Trophoblast cell (in vitro differentiated cells and primary cell): ENCODE results near the gene CAST. TPM values are rescaled to one million over a fixed set of nuclear protein-coding genes. Genes with fewer than 3 reads are reported as not detected.
A peak's percentile ranks its signal among the peaks of the same experiment; 100 is the strongest.

Experiments
- DNase-seq, 2 donors: peaks; one replicate each; pipeline ENCODE4 v3.0.0-alpha.2; 2016
- H2AFZ ChIP-seq: 2 replicates; pipeline ENCODE4 v1.6.1; 2013; ENCODE audit warnings: low read length, moderate library complexity, mild to moderate bottlenecking; ENCODE audit not compliant: insufficient read depth, poor library complexity
- H2AK5ac ChIP-seq: 2 replicates; pipeline ENCODE4 v1.6.1; 2013; ENCODE audit warnings: mild to moderate bottlenecking, low read length
- H2BK120ac ChIP-seq: 2 replicates; pipeline ENCODE4 v1.6.1; 2013; ENCODE audit warnings: low read length, mild to moderate bottlenecking, moderate library complexity; ENCODE audit not compliant: insufficient read depth, poor library complexity
- H2BK12ac ChIP-seq: 2 replicates; pipeline ENCODE4 v1.6.1; 2013; ENCODE audit warnings: mild to moderate bottlenecking, low read length, moderate library complexity
- H2BK5ac ChIP-seq: 2 replicates; pipeline ENCODE4 v1.6.1; 2013; ENCODE audit warnings: low read length, low read depth, moderate library complexity, mild to moderate bottlenecking; ENCODE audit not compliant: poor library complexity
- H3K14ac ChIP-seq: 2 replicates; pipeline ENCODE4 v1.6.1; 2013; ENCODE audit warnings: mild to moderate bottlenecking, low read length
- H3K18ac ChIP-seq: 2 replicates; pipeline ENCODE4 v1.6.1; 2013; ENCODE audit warnings: mild to moderate bottlenecking, low read length
- H3K23ac ChIP-seq: 2 replicates; pipeline ENCODE4 v1.6.1; 2013; ENCODE audit warnings: low read length
- H3K27ac ChIP-seq: 2 replicates; pipeline ENCODE4 v1.5.1; 2013; ENCODE audit warnings: low read depth, mild to moderate bottlenecking, inconsistent platforms, low read length, moderate library complexity
- H3K27me3 ChIP-seq: 2 replicates; pipeline ENCODE4 v1.6.1; 2013; ENCODE audit warnings: inconsistent platforms, mild to moderate bottlenecking, low read length, moderate library complexity; ENCODE audit not compliant: insufficient read depth
- H3K36me3 ChIP-seq, 2 experiments: 1 replicate in 1 of 2; 2 replicates in 1 of 2; pipeline ENCODE4 v1.6.1; 2013; ENCODE audit warnings: low read length in 2 of 2, mild to moderate bottlenecking in 2 of 2, moderate library complexity in 1 of 2; ENCODE audit not compliant: insufficient read depth in 2 of 2, control insufficient read depth in 1 of 2
- H3K4ac ChIP-seq: 2 replicates; pipeline ENCODE4 v1.6.1; 2013; ENCODE audit warnings: low read depth, mild to moderate bottlenecking, low read length, moderate library complexity
- H3K4me1 ChIP-seq, 2 experiments: 1 replicate in 1 of 2; 2 replicates in 1 of 2; pipeline ENCODE4 v1.6.1; 2013; ENCODE audit warnings: low read length in 2 of 2, mild to moderate bottlenecking in 2 of 2, moderate library complexity in 1 of 2; ENCODE audit not compliant: insufficient read depth in 2 of 2, control insufficient read depth in 1 of 2
- H3K4me2 ChIP-seq: 2 replicates; pipeline ENCODE4 v1.6.1; 2013; ENCODE audit warnings: inconsistent platforms, mild to moderate bottlenecking, low read length, moderate library complexity
- H3K4me3 ChIP-seq: 2 replicates; pipeline ENCODE4 v1.5.1; 2013; ENCODE audit warnings: mild to moderate bottlenecking, low read depth, low read length, inconsistent platforms
- H3K79me1 ChIP-seq: one replicate; pipeline ENCODE4 v1.6.1; 2013; ENCODE audit warnings: low read length
- H3K79me2 ChIP-seq: 2 replicates; pipeline ENCODE4 v1.6.1; 2013; ENCODE audit warnings: low read length, mild to moderate bottlenecking; ENCODE audit not compliant: control insufficient read depth, insufficient read depth, poor library complexity
- H3K9ac ChIP-seq: 2 replicates; pipeline ENCODE4 v1.6.1; 2013; ENCODE audit warnings: mild to moderate bottlenecking, low read length
- H3K9me3 ChIP-seq: 2 replicates; pipeline ENCODE4 v1.6.1; 2013; ENCODE audit warnings: low read depth, mild to moderate bottlenecking, control low read depth, inconsistent platforms, low read length; ENCODE audit not compliant: insufficient read depth
- H4K12ac ChIP-seq: 2 replicates; pipeline ENCODE4 v1.6.1; 2013; ENCODE audit warnings: low read depth, mild to moderate bottlenecking, low read length, moderate library complexity
- H4K8ac ChIP-seq: 2 replicates; pipeline ENCODE4 v1.6.1; 2013; ENCODE audit warnings: low read depth, mild to moderate bottlenecking, low read length, moderate library complexity
- H4K91ac ChIP-seq: one replicate; pipeline ENCODE4 v1.6.1; 2013; ENCODE audit warnings: low read depth, mild to moderate bottlenecking, low read length, moderate library complexity
- WGBS: extraction: QIAGEN DNeasy Blood & Tissue Kit; methylation state at CpG from one replicate; pipeline ENCODE4 v1.1.7; 2013; ENCODE audit warnings: missing lambda C conversion rate; ENCODE audit not compliant: insufficient read length, insufficient coverage; ENCODE audit errors: extremely low coverage; 5-methylcytosine and 5-hydroxymethylcytosine counted together
- polyA plus RNA-seq: library from polyadenylated mRNA; stranded (reverse); fragments of 200-250 nt; gene quantifications from 2 replicates; pipeline ENCODE4 v1.2.3, GENCODE V29; 2013

CAST gene, protein sequence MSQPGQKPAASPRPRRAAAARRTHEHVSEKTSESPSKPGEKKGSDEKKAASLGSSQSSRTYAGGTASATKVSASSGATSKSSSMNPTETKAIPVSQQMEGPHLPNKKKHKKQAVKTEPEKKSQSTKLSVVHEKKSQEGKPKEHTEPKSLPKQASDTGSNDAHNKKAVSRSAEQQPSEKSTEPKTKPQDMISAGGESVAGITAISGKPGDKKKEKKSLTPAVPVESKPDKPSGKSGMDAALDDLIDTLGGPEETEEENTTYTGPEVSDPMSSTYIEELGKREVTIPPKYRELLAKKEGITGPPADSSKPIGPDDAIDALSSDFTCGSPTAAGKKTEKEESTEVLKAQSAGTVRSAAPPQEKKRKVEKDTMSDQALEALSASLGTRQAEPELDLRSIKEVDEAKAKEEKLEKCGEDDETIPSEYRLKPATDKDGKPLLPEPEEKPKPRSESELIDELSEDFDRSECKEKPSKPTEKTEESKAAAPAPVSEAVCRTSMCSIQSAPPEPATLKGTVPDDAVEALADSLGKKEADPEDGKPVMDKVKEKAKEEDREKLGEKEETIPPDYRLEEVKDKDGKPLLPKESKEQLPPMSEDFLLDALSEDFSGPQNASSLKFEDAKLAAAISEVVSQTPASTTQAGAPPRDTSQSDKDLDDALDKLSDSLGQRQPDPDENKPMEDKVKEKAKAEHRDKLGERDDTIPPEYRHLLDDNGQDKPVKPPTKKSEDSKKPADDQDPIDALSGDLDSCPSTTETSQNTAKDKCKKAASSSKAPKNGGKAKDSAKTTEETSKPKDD
- polyA plus RNA-seq, result 174 and 186 TPM in 2 replicates

DNA sequence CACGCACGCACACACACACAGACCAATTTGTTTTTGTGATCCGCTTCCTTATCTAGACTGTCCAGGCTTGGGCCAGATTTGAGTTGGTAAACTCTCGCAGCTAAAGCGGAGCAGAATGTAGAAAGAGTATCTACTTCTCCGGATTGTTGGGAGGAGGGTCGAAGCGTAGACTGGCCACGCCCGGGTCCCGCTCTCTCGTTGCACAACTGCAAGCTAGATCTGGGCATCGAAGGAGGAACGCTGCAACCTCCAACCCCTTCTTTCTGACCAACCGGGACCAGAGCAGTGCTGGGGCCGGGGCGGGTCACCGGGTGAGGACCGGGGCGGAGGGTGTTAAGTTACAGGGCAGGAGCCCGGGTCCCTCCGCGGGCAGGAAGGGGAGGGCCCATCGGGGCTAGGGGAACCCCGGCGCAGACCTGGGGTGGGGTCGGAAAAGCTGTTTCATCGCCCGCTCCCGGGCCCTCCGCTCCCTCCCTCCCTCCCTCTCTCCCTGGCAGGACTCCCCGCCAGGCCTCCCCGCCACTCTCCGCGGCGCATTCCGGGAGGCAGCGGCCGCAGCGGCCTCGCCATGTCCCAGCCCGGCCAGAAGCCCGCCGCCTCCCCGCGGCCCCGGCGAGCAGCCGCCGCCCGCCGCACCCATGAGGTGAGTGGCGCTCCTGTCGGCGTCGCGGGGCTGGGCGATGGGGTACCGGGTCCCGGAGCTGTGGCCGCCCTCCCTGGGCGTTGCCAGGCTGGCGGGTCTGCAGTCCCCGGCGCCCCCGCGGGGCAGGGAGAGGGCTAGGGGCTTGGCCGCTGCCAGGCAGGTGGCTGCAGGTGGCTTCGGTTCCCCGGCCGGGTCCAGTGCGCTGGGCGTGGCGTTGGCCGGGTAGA is at the start of gene CAST:
Gene CAST, plus strand, starts transcription at position 522 of the 870 bp plus-strand sequence. Its CDS starts 47 bp downstream, at position 569.
- Histone ChIP-seq H3K18ac (peak within 1 kb of the TSS; percentile 91), H2AFZ (peak within 1 kb of the TSS; percentile 80), H3K27me3 (no peaks in the 10 kb centered on the region), H3K4me2 (peak within 1 kb of the TSS; percentile 57), H3K14ac (peak within 1 kb of the TSS; percentile 71), H2BK12ac (peak within 1 kb of the TSS; percentile 76), H3K79me1 (peaks cover 17% of the 10 kb centered on the region), H3K79me2 (peaks cover 4% of the 10 kb centered on the region), H3K4me1 (peaks cover 5 to 12% of the 10 kb centered on the region in 2 experiments), H3K27ac (peak within 1 kb of the TSS; percentile 86), H4K91ac (peak within 1 kb of the TSS; percentile 95), H3K9me3 (no peaks in the 10 kb centered on the region), H3K36me3 (no peaks in the 10 kb centered on the region), H4K8ac (peak within 1 kb of the TSS; percentile 77), H3K4ac (peak within 1 kb of the TSS; percentile 73), H2BK120ac (peak within 1 kb of the TSS; percentile 65), H2BK5ac (peak within 1 kb of the TSS; percentile 88), H3K4me3 (peak within 1 kb of the TSS; percentile 75), H4K12ac (peak within 1 kb of the TSS; percentile 54), H3K23ac (no peak within 1 kb of the TSS), H2AK5ac (peak within 1 kb of the TSS; percentile 60), H3K9ac (peak within 1 kb of the TSS; percentile 91)
- DNase-seq, result peak; percentile 86
- WGBS, result no CpG with 5 or more reads among the region's 75 CpGs

DNA sequence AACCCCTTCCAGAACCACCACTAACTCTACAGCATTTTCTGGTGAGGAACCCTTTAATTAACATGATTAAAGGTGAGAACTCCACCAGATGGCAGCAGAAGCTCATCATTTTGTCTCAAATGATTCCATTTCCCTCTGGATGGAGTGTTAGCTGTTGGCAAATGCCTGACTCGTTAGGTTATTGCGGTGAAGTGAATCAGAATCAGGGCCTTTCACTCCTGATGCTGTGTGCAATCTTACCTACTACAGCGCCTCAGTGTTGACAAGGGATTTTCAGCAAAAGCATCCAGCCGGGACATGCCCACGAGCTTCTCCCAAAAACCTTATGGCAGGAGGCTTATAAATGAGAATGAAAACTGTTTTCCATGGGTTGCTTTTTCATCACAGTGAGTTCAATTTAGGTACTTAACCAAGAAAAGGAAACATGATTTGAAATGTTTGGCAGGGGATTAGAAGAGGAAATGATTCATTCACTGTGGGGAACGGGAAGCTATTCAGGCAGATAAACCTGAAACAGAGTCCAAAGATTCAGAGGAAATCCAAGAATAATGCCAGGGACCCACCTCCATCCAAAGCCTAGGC is 48.0 kb upstream of the CAST start:
- DNase-seq, result peak; percentile 80 to 93
- no CpG with 5 or more reads among the region's 6 CpGs for WGBS
- Histone ChIP-seq H3K4me1 (no peaks in the 10 kb centered on the region), H2BK12ac (no peak overlapping the region), H2AFZ (no peak overlapping the region), H3K79me1 (no peaks in the 10 kb centered on the region), H3K4me2 (no peak overlapping the region), H3K9me3 (peaks cover 11% of the 10 kb centered on the region), H2BK5ac (no peak overlapping the region), H3K23ac (no peak overlapping the region), H3K27me3 (no peaks in the 10 kb centered on the region), H3K36me3 (peaks cover 2 to 3% of the 10 kb centered on the region in 2 experiments), H4K8ac (no peak overlapping the region), H3K9ac (no peak overlapping the region), H3K79me2 (no peaks in the 10 kb centered on the region), H3K27ac (no peak overlapping the region), H4K91ac (no peak overlapping the region), H3K14ac (no peak overlapping the region), H4K12ac (no peak overlapping the region), H3K4me3 (no peak overlapping the region), H2BK120ac (no peak overlapping the region), H2AK5ac (no peak overlapping the region), H3K4ac (no peak overlapping the region), H3K18ac (no peak overlapping the region)

DNA sequence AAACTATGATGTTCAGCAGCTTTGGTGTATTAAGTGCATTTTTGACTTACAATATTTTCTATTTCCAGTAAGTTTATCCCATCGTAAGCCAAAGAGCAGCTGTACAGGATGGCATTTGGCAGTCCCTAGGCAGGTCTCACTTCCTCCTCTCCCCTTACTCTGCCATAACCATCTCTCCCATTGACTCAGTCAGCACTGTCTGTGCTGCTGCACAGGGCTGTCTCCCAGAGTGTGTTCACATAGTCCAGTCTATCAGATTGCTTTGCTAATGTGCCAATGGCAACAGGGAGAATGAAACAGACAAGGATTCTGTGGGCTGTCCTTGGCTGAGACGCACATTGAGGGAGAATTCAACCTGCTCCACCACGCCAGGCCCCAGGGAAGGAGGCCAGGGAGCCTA is 47.0 kb upstream of the CAST start:
- no peak overlapping the region for H4K12ac ChIP-seq
- H4K91ac ChIP-seq, result no peak overlapping the region
- H3K4me2 ChIP-seq, result no peak overlapping the region
- no peak overlapping the region for H3K4me3 ChIP-seq
- no peak overlapping the region for H3K23ac ChIP-seq
- WGBS, result no CpG with 5 or more reads among the region's 3 CpGs
- H3K79me2 ChIP-seq, result no peaks in the 10 kb centered on the region
- H3K36me3 ChIP-seq, result peaks cover 2 to 3% of the 10 kb centered on the region in 2 experiments
- no peak overlapping the region for H2BK120ac ChIP-seq
- H2AFZ ChIP-seq, result no peak overlapping the region
- no peaks in the 10 kb centered on the region for H3K27me3 ChIP-seq
- no peak for DNase-seq
- no peaks in the 10 kb centered on the region for H3K4me1 ChIP-seq
- no peak overlapping the region for H2BK5ac ChIP-seq
- H4K8ac ChIP-seq, result no peak overlapping the region
- no peaks in the 10 kb centered on the region for H3K79me1 ChIP-seq
- no peak overlapping the region for H3K14ac ChIP-seq
- H3K4ac ChIP-seq, result no peak overlapping the region
- H3K9ac ChIP-seq, result no peak overlapping the region
- H3K18ac ChIP-seq, result no peak overlapping the region
- H2AK5ac ChIP-seq, result no peak overlapping the region
- peaks cover 13% of the 10 kb centered on the region for H3K9me3 ChIP-seq
- no peak overlapping the region for H2BK12ac ChIP-seq
- no peak overlapping the region for H3K27ac ChIP-seq

DNA sequence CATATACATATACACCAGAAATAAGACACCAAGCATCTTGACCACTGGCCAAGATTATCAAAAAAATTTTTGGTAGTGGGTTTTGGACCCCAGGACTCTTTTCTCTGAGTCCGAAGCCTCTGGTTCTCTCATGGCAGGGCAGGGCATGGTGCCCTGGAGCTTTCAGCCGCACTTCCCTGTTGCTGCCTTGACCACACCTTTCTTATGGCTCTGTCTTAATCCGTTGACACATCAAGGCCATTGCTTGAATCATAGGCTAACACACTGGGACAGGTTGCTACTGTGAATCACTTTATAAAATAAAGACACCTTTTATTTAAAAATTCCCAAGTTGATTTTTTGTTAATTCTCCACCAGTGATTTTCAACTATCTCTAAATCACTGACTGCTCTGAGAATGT is 45.4 kb upstream of the CAST start:
- no peak overlapping the region for H4K91ac ChIP-seq
- no peaks in the 10 kb centered on the region for H3K4me1 ChIP-seq
- no peak overlapping the region for H3K18ac ChIP-seq
- no peak overlapping the region for H3K4me3 ChIP-seq
- H3K79me1 ChIP-seq, result no peaks in the 10 kb centered on the region
- H3K27ac ChIP-seq, result no peak overlapping the region
- H4K12ac ChIP-seq, result no peak overlapping the region
- no peak overlapping the region for H4K8ac ChIP-seq
- DNase-seq, result no peak
- H2BK12ac ChIP-seq, result no peak overlapping the region
- no peaks in the 10 kb centered on the region for H3K79me2 ChIP-seq
- H2AK5ac ChIP-seq, result no peak overlapping the region
- no peak overlapping the region for H3K23ac ChIP-seq
- no peak overlapping the region for H3K14ac ChIP-seq
- no peaks in the 10 kb centered on the region for H3K27me3 ChIP-seq
- no peak overlapping the region for H2AFZ ChIP-seq
- H2BK5ac ChIP-seq, result no peak overlapping the region
- peaks cover 13% of the 10 kb centered on the region for H3K9me3 ChIP-seq
- no peak overlapping the region for H3K4me2 ChIP-seq
- no peak overlapping the region for H2BK120ac ChIP-seq
- H3K9ac ChIP-seq, result no peak overlapping the region
- no peak overlapping the region for H3K4ac ChIP-seq
- H3K36me3 ChIP-seq, result peaks cover 2 to 3% of the 10 kb centered on the region in 2 experiments
- WGBS, result no CpG with 5 or more reads among the region's 3 CpGs
